NB4 (cell line): ENCODE data around the gene MCC.

Experiments
- DNase-seq: peaks from one replicate; pipeline ENCODE4 v3.0.0; 2010; ENCODE audit warnings: low read depth
- H3K4me3 ChIP-seq: one replicate; pipeline ENCODE4 v1.5.1; 2011; ENCODE audit warnings: mild to moderate bottlenecking, low read depth, low read length, moderate library complexity
- CTCF ChIP-seq: IDR thresholded peaks from one replicate; pipeline ENCODE4 v1.5.1; 2012; ENCODE audit warnings: low read depth, low read length
- MYC ChIP-seq: IDR thresholded peaks from 2 replicates; pipeline ENCODE4 v1.6.1; 2011; ENCODE audit warnings: low read depth, low read length
- POLR2A ChIP-seq: IDR thresholded peaks from 2 replicates; pipeline ENCODE4 v1.6.1; 2011; ENCODE audit warnings: mild to moderate bottlenecking; ENCODE audit not compliant: insufficient read length; ENCODE audit errors: extremely low read depth
- TF ChIP-seq, protein P1 (sequence below): IDR thresholded peaks from 2 replicates; pipeline ENCODE4 v1.6.1; 2011; ENCODE audit warnings: low read depth, low read length

Gene MCC

DNA sequence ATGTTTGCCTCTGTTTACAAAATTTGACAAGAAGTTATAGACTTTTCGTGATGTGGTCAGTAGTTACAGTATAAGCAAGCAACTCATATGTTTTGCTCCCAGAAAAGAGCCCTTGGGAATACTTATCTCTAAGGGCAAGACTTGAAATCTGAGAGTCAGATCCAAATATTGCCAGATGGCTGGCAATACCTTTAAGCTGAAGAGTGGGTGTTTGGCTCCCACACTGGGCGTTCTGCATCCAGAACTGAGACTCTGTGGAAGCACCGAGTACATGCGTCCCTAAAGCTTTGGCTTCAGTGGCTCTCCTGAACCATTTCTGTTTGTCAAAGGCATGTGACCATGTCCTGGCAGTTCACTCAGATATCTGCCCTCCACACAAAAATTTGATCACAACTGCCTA is 317.5 kb downstream of the MCC start:
- no peak overlapping the region for H3K4me3 ChIP-seq
- DNase-seq: no peak
- TF ChIP-seq MYC: no peak
- TF ChIP-seq POLR2A: no peak
- TF ChIP-seq CTCF: no peak
- TF ChIP-seq, protein P1, sequence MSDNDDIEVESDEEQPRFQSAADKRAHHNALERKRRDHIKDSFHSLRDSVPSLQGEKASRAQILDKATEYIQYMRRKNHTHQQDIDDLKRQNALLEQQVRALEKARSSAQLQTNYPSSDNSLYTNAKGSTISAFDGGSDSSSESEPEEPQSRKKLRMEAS: no peak

DNA sequence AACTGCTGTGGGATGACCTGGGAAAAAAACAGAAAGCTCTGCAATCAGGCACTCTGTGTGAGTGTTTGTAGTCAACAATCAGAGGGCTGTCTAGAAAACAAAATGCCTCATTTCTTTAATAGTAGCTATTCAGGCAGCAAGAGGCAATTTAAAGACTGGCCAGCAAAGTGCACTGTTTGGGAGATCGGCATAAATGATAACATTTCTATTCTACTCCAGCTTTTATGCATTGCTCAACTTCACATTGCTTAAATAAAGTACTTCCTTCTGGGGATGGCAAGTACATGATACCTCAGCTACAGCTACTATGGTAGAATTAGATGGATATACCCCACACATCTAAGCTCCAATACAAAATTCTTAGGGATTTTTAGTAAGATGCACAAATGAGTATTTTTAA is 318.5 kb downstream of the MCC start:
- TF ChIP-seq MYC: no peak
- no peak for TF ChIP-seq CTCF
- TF ChIP-seq, protein P1: no peak
- no peak for TF ChIP-seq POLR2A
- DNase-seq: peak; percentile 23

GRCh38 chr5:113167985-113168384 is 320.3 kb downstream of the MCC start:
- TF ChIP-seq, protein P1: no peak
- TF ChIP-seq CTCF (no peak), POLR2A (no peak), MYC (no peak)
- DNase-seq: no peak
- no peak overlapping the region for H3K4me3 ChIP-seq

More for the DNA sequence above, 318.5 kb downstream of the MCC start:
- no peak overlapping the region for H3K4me3 ChIP-seq

GRCh38 chr5:113166852-113167366 is 321.3 kb downstream of the MCC start:
- TF ChIP-seq CTCF (no peak), MYC (no peak), POLR2A (no peak)
- TF ChIP-seq, protein P1: no peak
- DNase-seq: no peak
- no peak overlapping the region for H3K4me3 ChIP-seq

GRCh38 chr5:113166261-113166660 is 322.0 kb downstream of the MCC start:
- no peak overlapping the region for H3K4me3 ChIP-seq
- TF ChIP-seq CTCF (no peak), MYC (no peak), POLR2A (no peak)
- TF ChIP-seq, protein P1: no peak
- DNase-seq: no peak

- H3K4me3 ChIP-seq: no peak overlapping the region
- DNase-seq: no peak
- TF ChIP-seq POLR2A (no peak), CTCF (no peak), MYC (no peak)
Observed at GRCh38 chr5:113164021-113164420, 324.2 kb downstream of the MCC start.
